GM21515 (cell line): ENCODE results near the gene RBAK.
"Not testable (repeated sequence)": the region's sequence is repeated elsewhere in the genome, so short reads cannot be mapped to it uniquely, and the experiment has no call there.

Experiments used
- ATAC-seq: cut with Tn5 transposase; IDR thresholded peaks from one replicate; pipeline ENCODE4 v1.9.1; 2021; ENCODE audit not compliant: unreplicated experiment

RBAK gene

DNA sequence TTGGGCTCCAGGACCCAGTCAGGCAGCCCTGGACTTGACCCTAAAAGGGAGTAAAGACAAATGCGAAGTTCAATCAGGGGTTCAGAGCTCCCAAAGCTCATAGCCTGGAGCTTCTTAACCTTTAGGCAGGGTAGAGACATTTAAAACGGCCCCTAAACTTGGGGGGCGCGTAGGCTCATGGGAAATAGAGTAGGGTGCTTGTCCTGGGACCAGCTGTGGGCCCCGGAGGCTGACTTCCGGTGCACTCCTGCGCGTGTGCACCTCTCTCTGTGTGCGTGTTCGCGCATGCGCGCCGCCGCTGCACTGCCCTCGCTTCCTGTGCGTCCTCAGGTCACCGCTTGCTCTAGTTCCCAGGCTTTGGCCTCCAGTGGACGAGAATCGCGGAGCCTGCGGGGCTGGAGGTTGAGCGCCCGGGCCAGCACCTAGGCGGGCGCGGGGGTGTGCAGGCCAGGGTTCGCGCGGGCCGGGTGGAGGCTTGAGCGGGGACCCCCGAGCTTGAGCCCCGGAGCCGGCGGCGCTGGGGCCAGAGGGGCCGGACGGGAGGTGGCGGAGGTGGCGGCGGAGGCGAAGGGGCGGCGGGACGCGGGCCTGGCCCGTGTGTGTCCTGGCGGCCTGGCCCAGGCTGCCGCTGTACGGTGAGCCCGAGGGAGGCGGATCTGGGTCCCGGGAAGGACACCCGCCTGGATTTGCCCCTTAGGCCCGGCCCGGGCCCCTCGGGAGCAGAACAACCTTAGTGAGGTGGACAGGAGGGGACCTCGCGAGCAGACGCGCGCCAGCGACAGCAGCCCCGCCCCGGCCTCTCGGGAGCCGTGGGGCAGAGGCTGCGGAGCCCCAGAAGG is at the start of gene RBAK:
Gene RBAK, plus strand, starts transcription at position 303 of the 839 bp plus-strand sequence. CDS start 2,217 bp downstream, outside the sequence.
- peak; percentile 100 for ATAC-seq

DNA sequence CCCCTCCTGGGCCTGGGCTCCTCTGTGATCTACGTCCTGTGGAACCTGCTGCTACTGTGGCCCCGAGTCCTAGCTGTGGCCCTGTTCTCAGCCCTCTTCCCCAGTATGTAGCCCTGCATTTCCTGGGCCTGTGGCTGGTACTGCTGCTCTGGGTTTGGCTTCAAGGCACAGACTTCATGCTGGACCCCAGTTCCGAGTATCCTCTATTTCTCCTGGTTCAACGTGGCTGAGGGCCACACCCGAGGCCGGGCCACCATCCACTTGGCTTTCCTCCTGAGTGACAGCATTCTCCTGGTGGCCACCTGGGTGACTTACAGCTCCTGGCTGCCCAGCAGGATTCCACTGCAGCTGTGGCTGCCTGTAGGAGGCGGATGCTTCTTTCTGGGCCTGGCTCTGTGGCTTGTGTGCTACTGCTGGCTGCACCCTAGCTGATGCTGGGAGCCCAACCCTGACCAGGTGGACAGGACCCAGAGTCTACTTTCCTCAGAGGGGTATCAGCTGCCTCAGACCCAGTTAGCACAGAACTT is 48.9 kb upstream of the RBAK start:
- no peak for ATAC-seq

DNA sequence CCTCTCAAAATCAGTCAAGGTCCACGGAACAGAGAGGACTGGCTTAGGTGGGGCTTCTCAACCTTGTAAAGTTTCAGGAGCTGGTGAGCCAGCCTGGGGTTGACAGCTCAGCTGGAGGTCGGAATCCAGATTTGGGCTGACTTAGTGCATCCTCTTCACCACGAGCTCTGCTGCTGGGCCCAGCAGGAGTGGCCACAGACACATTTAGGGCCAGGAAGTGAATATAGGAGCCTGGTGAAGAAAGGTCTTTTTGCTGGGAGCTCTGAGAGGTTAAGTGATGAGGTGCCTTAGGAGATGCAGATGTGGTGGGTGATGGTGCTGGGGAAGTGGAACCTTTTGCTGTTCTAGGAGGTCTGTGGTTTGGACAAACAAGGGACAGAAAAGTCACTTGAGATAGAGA is 47.4 kb upstream of the RBAK start:
- no peak for ATAC-seq

DNA sequence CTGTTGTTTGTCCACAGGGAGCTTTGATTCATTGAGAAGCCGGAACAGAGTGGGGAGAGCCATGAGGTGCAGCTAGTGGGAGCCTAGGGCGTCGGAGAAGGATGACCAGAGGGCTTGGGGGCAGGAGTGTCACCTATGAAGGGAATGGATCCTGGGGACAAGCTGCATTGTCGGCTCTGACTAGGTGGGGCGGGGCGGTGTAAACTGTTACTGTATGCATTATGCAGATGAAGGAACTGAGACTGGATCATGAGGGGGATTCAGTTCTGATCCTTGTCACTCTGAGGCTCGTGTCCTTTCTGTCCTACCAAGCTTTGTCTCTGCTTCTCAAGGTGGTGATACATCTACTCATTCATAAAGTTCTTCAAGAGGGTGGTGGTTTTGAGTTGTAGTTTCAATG is 46.8 kb upstream of the RBAK start:
- ATAC-seq = no peak

DNA sequence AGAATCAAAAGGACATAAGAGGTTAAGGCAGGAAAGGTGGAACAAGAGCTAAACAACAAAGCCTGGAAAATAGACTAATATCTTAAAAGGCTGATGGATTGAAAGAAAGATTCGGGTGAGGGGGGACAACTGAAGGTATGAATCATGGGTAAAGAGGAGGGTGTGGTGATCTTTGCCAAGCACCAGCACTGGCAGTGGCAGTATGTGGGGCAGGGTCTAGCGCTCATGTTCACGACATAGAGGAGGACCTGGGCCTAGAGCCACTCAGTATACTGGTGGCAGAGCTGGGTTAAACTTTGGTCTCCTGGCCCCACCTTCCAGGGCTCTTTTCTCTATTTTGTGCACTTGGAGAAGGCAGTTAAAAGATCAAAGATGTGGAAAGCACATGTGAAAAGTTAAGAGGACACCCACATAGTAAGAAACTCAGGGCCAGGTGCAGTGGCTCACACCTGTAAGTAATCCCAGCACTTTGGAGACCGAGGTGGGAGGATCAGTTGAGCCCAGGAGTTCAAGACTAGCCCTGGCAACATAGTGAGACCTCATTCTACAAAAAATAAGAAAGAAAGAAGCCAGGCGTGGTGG is 46.2 kb upstream of the RBAK start:
- no peak for ATAC-seq

DNA sequence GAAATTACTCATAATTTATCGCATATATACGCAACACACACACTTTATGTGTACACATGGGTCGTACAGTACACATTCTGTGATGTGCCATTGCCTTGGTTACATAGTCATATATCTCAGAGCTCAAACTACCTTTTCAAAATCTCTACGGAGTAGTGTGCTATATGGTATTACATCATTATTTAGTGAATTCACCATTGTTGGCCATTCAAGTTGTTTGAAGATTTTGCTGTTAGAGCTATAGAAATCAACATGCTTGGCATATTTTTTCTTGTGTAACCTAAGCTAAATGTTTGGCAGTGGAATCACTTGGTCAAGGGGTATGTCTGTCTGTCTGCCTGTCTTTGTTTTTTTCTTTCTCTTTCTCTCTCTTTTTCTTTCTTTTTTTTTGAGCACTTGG is 44.7 kb upstream of the RBAK start:
- no peak for ATAC-seq

DNA sequence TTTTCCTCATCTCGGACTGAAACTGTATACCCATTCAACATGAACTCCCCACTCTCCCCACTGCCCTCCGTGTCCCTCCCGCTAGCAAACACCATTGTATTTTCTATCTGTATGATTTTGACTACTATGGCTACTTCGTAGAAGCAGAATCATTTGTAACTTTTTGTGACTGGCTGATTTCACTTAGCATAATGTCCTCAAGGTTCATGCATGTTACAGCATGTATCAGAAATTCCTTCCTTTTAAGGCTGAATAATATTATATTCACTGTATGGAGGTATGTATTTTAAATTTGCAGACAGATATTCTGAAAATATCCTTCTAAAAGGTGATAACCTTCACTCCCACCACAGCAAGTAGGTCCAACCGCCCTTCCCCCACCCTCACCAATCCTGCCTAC is 43.7 kb upstream of the RBAK start:
- ATAC-seq = no peak

DNA sequence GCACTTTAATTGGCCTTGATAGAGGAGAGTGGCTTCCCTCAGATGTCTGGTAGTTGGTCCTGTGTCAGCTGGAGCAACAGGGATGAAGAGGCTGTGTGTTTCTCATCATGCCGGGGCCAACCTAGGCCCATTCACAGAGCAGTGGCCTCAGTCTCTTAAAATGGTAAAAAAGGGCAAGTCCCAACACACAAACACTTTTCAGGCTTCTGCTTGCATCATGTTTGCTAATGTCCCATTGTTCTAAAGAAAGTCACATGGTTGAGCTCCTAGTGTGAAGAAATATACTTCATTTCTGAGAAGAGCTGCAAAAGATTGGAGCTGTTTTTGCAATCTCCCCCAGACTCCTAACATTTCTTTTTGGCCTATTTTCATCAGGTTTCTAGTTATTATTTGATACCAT is 40.6 kb upstream of the RBAK start:
- no peak for ATAC-seq

DNA sequence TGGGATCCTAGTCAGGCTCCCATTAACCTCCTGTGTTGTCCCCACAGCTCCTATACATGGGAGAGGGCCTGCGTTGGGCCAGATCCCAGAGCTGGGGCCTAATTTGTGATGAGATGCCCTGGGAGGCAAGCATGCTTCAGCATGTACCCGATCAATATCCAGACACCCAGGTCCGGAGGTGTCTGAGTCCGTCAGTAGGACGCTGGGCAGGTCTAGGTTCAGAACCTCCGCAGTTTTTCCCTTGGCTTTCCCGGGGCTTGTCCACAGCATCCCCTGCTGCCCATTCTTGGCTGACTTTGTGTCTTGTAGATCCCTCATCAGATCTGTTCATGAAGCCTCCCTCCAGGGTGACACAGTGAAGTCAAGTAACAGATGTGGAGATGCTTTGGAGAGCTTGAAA is 32.7 kb upstream of the RBAK start:
- no peak for ATAC-seq

DNA sequence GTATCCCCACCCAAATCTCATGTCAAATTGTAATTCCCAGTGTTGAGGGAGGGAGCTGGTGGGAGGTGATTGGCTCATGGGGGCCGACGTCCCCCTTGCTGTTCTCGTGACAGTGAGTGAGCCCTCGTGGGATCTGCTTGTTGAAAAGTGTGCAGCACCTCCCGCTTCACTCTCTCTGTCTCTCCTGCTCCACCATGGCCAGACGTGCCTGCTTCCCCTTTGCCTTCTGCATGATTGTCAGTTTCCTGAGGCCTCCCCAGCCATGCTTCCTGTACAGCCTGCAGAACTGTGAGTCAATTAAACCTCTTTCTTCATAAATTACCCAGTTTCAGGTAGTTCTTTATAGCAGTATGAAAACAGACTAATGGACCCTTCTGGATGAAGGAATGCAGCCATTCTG is 29.7 kb upstream of the RBAK start:
- not testable (repeated sequence) for ATAC-seq

DNA sequence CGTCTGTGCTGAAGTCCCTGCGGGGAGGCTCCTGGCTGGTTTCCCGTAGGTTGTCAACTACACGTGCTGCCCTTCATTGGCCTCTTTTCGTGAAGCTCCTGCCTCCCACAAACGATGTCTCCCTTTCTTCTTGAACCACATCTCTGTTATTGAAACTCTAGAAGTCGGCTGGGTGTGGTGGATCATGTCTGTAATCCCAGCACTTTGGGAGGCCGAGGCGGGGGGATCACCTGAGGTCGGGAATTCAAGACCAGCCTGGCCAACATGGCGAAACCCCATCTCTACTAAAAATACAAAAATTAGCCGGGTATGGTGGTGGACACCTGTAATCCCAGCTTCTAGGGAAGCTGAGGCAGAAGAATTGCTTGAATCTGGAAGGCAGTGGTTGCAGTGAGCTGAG is 28.0 kb upstream of the RBAK start:
- not testable (repeated sequence) for ATAC-seq

DNA sequence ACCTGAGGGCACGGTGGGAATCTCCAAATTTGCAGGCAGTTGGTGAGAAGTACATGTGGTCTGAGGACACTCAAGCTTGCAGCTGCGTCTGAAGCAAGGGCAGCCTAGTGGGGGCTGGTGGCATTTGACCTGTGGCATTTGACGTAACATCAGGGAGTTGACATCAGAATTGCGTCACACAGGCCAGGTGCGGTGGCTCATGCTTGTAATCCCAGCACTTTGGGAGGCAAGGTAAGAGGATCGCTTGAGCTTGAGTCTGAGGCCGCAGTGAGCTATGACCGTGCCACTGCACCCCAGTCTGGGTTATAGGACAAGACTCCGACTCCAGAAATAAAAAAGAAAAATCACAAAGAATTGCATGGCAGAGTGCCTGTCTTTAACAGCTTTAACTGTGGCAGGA is 25.6 kb upstream of the RBAK start:
- no peak for ATAC-seq

DNA sequence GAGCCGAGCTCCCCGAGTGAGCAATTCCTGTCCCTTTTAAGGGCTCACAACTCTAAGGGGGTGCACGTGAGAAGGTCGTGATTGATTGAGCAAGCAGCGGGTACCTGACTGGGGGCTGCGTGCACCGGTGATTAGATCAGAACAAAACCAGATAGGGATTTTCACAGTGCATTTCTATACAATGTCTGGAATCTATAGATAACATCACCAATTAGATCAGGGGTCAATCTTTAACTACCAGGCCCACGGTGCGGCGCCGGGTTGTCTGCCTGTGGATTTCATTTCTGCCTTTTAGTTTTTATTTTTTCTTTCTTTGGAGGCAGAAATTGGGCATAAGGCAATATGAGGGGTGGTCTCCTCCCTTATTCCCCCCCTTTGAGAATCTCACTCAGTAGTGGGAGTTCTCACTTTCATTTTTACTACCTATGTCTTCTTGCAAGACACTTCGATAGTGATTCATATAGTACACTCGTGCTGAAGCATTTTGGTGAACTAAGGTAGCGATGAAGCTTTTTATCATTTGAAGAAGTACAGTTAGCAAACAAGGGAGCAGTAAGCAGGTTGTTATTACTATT is 24.6 kb upstream of the RBAK start:
- ATAC-seq = not testable (repeated sequence)

DNA sequence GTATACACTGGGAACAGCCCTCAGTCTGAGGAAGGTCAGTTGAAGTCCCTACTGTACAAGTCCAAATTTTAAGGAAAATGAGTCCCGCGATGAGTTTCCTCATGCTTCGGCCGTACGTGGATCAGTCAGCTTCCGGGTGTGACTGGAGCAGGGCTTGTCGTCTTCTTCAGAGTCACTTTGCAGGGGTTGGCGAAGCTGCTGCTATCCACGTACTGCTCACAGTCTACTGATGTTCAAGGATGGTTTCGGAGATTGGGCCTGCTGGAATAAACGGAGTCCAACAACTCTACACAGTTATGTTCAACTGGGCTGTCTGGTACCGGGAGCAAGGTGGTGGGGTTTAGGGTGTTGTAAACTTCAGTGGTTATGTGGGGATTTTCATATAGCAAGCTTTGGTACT is 22.0 kb upstream of the RBAK start:
- ATAC-seq = not testable (repeated sequence)

DNA sequence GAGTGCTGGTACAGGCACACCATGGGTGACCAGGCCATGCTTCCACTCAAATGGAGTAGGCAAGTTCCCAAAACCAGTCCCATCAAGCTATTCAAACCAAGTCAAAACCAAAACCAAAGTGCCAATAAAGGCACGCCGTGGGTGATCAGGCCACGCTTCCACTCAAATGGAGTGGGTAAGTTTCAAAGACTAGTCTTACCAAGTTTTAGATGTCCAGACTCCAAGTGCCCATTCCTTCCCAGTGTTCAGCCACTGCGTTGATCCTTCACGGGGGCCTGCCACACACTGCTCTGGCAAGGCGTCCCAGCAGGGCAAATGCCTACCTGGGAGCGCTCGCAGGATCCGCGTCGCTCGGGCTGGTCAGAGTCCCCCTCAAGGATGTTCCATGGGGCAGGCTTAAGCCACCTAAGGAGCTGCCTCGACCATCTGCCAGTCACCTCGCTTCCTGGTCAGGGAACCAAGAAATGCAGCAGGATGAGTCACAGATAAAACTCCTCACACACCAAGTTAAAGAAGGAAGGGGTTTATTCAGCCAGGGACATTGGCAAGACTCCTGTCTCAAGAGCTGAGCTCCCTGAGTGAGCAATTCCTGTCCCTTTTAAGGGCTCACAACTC is 17.8 kb upstream of the RBAK start:
- not testable (repeated sequence) for ATAC-seq

DNA sequence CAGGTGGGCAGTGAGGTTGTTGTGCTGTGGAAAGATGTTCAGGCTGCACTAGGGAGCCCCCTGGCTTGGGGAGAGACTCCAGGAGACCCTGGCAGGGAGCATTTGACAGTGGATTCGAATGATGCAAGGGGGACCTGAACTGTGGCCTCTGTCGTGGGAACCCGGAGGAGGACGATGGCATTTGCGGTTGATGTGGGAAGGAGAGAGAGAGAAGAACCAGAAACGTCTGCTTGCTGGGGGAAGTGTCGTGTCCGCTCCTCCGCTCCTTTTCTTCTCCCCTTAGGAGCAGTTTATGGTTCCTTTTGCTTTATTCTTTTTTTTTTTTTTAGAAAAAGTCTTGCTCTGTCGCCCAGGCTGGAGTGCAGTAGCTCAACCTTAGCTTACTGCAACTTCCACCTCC is 12.5 kb upstream of the RBAK start:
- ATAC-seq = not testable (repeated sequence)

DNA sequence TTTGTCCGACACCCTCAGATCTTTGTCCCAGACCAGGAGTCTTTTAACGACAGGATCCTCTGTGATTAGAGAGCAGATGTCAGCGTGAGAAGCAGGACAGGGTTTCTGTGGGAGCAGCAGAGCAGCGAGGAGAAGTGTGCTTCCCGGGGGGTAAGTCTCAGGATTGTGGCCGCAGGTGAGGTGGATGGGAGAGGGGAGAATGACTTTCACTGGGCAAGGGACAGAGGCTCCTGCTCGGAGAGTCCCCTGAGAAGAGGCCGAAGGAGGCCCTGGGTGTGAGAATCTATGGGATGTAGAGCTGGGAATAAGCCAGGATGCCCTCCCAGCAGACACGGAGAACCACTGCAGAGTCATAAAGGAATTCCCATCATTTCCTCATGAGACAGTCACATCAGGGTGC is 10.4 kb upstream of the RBAK start:
- no peak for ATAC-seq

DNA sequence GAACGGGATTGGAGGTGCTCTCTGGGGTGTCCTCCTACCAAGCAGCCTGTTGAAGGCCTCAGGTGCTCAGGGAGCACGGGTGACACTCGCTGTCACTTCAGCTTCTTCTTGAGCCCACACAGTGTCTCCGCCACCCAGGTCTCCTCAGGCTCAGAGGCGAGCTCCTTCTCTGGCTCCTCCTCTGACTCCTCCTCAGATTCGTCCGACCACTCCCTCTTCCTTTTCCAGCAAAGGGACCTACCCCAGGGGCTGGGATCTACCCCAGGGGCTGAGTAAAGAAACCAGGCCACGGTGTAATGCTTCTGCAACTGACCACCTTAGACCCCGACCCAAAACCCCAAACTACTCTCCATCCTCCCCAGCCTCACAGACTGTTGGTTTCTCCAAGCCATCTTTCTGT is 9.2 kb upstream of the RBAK start:
- ATAC-seq = no peak

DNA sequence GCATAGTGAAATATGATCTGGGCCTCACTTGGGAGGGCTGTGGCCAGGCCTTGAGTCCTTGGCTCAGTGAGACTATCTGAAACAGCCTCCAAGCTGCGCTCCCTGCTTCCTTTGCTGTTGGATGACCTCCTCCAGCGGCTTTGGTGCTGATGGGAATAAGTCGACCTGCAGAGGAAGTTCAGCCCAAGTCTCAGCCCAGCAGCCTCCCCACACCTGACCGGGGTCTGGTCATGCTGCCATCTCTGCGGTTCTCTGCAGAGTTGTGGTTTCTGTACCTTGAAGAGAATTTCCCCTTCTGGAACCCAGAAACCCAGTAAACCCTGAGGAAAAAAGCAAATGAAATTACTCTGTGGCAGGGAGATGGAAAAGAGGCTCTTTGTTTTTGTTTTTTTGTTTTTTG is 4.6 kb upstream of the RBAK start:
- no peak for ATAC-seq

DNA sequence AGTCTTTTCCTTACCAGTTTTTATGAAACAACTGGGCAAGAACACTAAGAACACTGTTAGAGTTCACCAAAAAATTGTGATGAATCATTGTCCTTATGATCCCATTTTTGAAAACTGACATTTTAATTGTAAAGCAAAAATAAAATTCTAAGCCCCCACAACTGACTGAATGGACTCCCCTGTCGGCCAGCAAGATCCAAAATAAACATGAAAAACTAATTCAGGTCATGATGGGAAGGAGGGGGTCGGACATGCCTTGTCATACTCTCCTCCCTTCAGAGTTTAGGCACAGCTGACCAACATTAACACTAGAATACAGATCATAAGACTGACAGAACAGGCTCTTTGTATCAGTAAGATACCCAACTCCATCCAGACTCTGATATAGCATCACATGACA is 2.0 kb upstream of the RBAK start:
- no peak for ATAC-seq

DNA sequence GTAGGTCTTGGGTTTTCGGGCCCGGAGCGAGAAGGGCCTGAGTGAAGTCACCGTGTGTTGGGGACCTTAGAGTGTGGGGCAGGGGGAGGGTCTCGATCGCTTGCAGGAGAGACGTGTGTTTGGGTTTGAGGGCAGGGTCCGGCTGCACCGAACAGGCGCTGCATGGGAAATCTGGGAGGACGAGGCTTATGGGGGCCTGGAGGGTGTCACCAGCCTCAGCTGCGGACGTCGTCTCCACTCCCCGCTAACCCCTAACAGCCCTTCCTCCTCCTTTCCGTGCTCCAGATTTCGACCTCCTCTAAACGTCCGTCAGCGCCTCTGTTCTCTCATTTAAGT is 705 bp downstream of the RBAK start:
- not testable (repeated sequence) for ATAC-seq

DNA sequence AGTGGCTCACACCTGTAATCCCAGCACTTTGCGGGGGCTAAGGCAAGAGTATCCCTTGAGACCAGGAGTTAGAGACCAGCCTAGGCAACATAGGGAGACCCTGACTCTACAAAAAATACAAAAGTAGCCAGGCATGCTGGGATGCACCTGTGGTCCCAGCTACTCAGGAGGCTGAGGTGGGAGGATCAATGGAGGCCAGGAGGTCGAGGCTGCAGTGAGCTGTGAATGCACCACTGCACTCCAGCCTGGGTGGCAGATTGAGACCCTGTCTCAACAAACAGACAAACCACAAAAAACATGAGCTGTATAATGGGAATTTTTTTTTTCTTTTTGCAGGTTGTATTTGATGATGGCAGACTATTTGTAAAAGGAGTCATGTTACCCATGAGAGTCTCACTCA is 1.5 kb downstream of the RBAK start:
- ATAC-seq = not testable (repeated sequence)
